ENCODE results near the gene HTRA1. TPM values are rescaled to one million over a fixed set of nuclear protein-coding genes. Genes with fewer than 3 reads are reported as not detected.

The HTRA1 gene
- total RNA-seq, 1 experiment from 2014 or later = 32.8 TPM

GRCh38 chr10:122519144-122519543, 57.8 kb downstream of the HTRA1 start:
- CTCF ChIA-PET = no interaction called here
- DNase-seq (ENCODE audit: low read depth, low spot score) (no peak), ATAC-seq (no peak)
- intact Hi-C loops (cut with micrococcal nuclease; ENCODE audit: unreplicated experiment) (no loop called here), in situ Hi-C loops (cut with HindIII; ENCODE audit: low pct_unique_long_range_greater_than_20kb, low sequenced_read_pairs) (no loop called here)
- H3K9me3 ChIP-seq (ENCODE audit: control insufficient read depth, insufficient read depth, low read depth, low read length) = no peaks in the 10 kb centered on the region
- H3K27ac ChIP-seq (ENCODE audit: low read length) = no peak overlapping the region
- peaks cover 12% of the 10 kb centered on the region for H3K27me3 ChIP-seq (ENCODE audit: control insufficient read depth, insufficient read depth, low read length)
- H3K36me3 ChIP-seq (ENCODE audit: control insufficient read depth, insufficient read depth, low read length) = no peaks in the 10 kb centered on the region
- H3K4me1 ChIP-seq (ENCODE audit: control insufficient read depth, insufficient read depth, low read length) = no peaks in the 10 kb centered on the region
- H3K4me3 ChIP-seq (ENCODE audit: low read depth in 2 of 2, low read length in 2 of 2) = no peak overlapping the region
- TF ChIP-seq SIN3A (IDR thresholded peaks at IDR 0.05; ENCODE audit: borderline replicate concordance, insufficient read depth, low read depth, low read length) (no peak), TCF7L2 (IDR thresholded peaks at IDR 0.05; ENCODE audit: low read depth, low read length) (no peak)
- no TSS peak for BruUV-seq (replicated peaks)
- POLR2A ChIA-PET = no interaction called here

GRCh38 chr10:122519873-122520272, 58.5 kb downstream of the HTRA1 start:
- no peak overlapping the region for H3K4me3 ChIP-seq (ENCODE audit: low read depth in 2 of 2, low read length in 2 of 2)
- ATAC-seq (no peak), DNase-seq (ENCODE audit: low read depth, low spot score) (no peak)
- peaks cover 12% of the 10 kb centered on the region for H3K27me3 ChIP-seq (ENCODE audit: control insufficient read depth, insufficient read depth, low read length)
- TF ChIP-seq REST (IDR thresholded peaks at IDR 0.05; ENCODE audit: insufficient read depth in 1 of 2, low read depth in 2 of 2, low read length in 1 of 2) (no peak), SIN3A (IDR thresholded peaks at IDR 0.05; ENCODE audit: borderline replicate concordance, insufficient read depth, low read depth, low read length) (no peak), POLR2AphosphoS5 (IDR thresholded peaks at IDR 0.05; ENCODE audit: low read depth, low read length) (no peak), TCF7L2 (IDR thresholded peaks at IDR 0.05; ENCODE audit: low read depth, low read length) (no peak), CTCF (IDR thresholded peaks at IDR 0.05) (no peak)
- H3K36me3 ChIP-seq (ENCODE audit: control insufficient read depth, insufficient read depth, low read length) = no peaks in the 10 kb centered on the region
- in situ Hi-C loops (cut with HindIII; ENCODE audit: low pct_unique_long_range_greater_than_20kb, low sequenced_read_pairs) (no loop called here), intact Hi-C loops (cut with micrococcal nuclease; ENCODE audit: unreplicated experiment) (no loop called here)
- BruUV-seq (replicated peaks) = no TSS peak
- H3K9me3 ChIP-seq (ENCODE audit: control insufficient read depth, insufficient read depth, low read depth, low read length) = no peaks in the 10 kb centered on the region
- ChIA-PET POLR2A (no interaction called here), CTCF (no interaction called here)
- H3K4me1 ChIP-seq (ENCODE audit: control insufficient read depth, insufficient read depth, low read length) = no peaks in the 10 kb centered on the region
- no peak overlapping the region for H3K27ac ChIP-seq (ENCODE audit: low read length)

GRCh38 chr10:122521011-122521410, 59.7 kb downstream of the HTRA1 start:
- in situ Hi-C loops (cut with HindIII; ENCODE audit: low pct_unique_long_range_greater_than_20kb, low sequenced_read_pairs) = no loop called here
- H3K4me3 ChIP-seq (ENCODE audit: low read depth in 2 of 2, low read length in 2 of 2) = no peak overlapping the region

More at GRCh38 chr10:122521011-122521410, 59.7 kb downstream of the HTRA1 start:
- TF ChIP-seq TCF7L2 (IDR thresholded peaks at IDR 0.05; ENCODE audit: low read depth, low read length) (no peak), POLR2AphosphoS5 (IDR thresholded peaks at IDR 0.05; ENCODE audit: low read depth, low read length) (no peak), REST (IDR thresholded peaks at IDR 0.05; ENCODE audit: insufficient read depth in 1 of 2, low read depth in 2 of 2, low read length in 1 of 2) (no peak), SIN3A (IDR thresholded peaks at IDR 0.05; ENCODE audit: borderline replicate concordance, insufficient read depth, low read depth, low read length) (no peak), CTCF (IDR thresholded peaks at IDR 0.05) (no peak)
- no TSS peak for BruUV-seq (replicated peaks)
- Histone ChIP-seq H3K27ac (ENCODE audit: low read length) (no peak overlapping the region), H3K9me3 (ENCODE audit: control insufficient read depth, insufficient read depth, low read depth, low read length) (no peaks in the 10 kb centered on the region), H3K27me3 (ENCODE audit: control insufficient read depth, insufficient read depth, low read length) (peaks cover 12% of the 10 kb centered on the region), H3K4me1 (ENCODE audit: control insufficient read depth, insufficient read depth, low read length) (no peaks in the 10 kb centered on the region), H3K36me3 (ENCODE audit: control insufficient read depth, insufficient read depth, low read length) (no peaks in the 10 kb centered on the region)
- ChIA-PET CTCF (no interaction called here), POLR2A (interaction anchor here (0.6 kb wide), 1 partner anchor 70 kb away, joined by 3 read pairs; no protein-coding TSS in a partner anchor)
- ATAC-seq (no peak), DNase-seq (ENCODE audit: low read depth, low spot score) (no peak)
- intact Hi-C loops (cut with micrococcal nuclease; ENCODE audit: unreplicated experiment) = no loop called here
